ENCODE results near the gene CDH12.

DNA sequence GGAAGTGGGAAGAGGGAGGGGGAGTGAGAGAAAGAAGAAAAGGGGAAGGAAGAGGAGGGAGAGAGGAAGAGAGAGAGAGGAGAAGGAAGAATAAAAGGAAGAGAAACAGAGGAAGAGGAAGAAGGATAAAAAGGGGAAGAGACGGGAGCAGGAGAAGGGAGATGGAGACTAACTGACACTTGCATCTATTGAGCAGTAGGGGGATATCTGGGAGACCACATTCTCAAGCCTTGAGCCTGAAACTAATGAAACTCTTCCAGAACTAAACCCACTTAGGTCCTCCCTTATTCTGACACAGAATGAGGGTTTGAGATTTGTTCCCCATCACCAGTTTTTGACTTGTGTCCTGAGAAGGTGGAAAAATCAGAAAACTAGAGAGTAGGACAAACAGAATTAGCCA, 533.3 kb downstream of the CDH12 start:
- TF ChIP-seq POLR2A (IDR thresholded peaks at IDR 0.05; ENCODE audit: low read depth, low read length) (no peak), TAF1 (IDR thresholded peaks at IDR 0.05; ENCODE audit: borderline replicate concordance, low read depth, low read length) (no peak)

Measured in GM12892 (cell line).